ENCODE data around the gene ATN1.
A peak's percentile ranks its signal among the peaks of the same experiment; 100 is the strongest.

The ATN1 gene

DNA sequence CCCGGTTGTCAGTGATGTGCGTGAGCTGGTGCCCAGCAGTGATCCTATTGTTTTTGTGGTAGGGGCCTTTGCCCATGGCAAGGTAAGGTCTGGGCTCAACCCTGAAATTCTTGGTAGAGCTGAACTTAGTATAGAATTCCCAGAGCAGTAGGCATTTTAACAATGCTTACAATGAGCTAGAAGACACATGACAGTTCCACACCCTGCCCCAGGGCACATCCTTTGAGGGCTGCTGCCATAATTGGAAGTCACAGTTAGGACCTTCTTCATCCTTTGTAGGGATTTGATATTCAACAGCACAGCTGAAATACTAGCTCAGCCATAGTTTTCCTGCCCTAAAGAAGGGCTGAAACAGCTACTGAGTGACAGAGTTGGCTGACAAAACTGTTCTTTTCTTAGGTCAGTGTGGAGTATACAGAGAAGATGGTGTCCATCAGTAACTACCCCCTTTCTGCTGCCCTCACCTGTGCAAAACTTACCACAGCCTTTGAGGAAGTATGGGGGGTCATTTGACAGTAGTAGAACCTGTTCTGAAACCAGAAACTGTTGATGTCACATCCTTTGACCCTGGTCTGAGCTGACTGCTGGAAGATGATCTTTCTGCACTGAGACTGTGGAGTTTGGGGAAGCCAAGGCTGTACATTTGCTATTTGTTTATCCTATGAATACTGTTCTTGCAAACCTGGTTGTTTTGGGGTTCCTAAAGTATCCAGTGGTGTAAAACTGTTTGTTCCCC is 47.7 kb downstream of the ATN1 start:
- H3K4me3 ChIP-seq (ENCODE audit: low read depth, low read length): no peak overlapping the region
- no peak for DNase-seq (ENCODE audit: low read depth)
- TF ChIP-seq, protein P1, sequence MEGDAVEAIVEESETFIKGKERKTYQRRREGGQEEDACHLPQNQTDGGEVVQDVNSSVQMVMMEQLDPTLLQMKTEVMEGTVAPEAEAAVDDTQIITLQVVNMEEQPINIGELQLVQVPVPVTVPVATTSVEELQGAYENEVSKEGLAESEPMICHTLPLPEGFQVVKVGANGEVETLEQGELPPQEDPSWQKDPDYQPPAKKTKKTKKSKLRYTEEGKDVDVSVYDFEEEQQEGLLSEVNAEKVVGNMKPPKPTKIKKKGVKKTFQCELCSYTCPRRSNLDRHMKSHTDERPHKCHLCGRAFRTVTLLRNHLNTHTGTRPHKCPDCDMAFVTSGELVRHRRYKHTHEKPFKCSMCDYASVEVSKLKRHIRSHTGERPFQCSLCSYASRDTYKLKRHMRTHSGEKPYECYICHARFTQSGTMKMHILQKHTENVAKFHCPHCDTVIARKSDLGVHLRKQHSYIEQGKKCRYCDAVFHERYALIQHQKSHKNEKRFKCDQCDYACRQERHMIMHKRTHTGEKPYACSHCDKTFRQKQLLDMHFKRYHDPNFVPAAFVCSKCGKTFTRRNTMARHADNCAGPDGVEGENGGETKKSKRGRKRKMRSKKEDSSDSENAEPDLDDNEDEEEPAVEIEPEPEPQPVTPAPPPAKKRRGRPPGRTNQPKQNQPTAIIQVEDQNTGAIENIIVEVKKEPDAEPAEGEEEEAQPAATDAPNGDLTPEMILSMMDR (IDR thresholded peaks at IDR 0.05; ENCODE audit: control insufficient read depth, extremely low read depth, insufficient read depth): no peak

DNA sequence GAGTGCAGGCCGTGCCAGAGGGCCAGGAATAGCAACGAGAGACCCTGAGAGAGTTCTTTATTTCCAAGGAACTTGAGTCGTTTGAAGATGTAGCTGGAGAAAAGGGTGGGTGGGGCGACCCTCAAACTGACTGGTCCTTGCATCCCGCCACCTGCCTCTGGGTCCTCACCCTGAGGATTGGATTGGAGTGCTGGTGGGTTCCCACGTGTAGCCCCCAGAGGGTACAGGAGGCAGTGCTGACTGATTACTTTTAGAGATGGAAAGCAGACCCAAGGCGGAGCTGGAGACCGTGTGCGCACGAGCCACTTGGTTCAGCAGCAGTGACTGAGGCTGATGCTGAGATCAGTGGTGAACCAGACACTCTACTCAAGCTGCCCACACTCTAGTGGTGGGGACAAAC is 49.9 kb downstream of the ATN1 start:
- DNase-seq (ENCODE audit: low read depth): no peak
- no peak overlapping the region for H3K4me3 ChIP-seq (ENCODE audit: low read depth, low read length)
- TF ChIP-seq, protein P1 (IDR thresholded peaks at IDR 0.05; ENCODE audit: control insufficient read depth, extremely low read depth, insufficient read depth): no peak

DNA sequence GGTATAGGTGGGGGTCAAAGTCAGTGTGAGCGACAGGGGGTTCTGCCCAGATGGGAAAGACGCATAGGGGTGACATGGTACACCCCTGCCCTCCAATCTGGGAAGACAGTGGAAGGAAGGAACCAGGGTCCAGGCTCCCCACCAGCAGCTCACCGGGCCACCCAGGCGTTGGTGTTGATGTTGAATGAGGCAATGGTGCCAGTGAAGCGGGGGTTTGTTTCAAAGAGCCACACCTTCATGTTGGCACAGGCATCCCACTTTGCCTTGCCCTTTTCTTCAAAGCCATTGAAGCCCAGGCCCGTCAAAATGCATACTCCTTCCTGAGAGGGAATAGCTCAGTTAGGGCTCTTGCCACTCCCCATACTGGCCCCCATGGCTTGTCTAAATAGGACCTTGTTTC is 50.4 kb downstream of the ATN1 start:
- TF ChIP-seq, protein P1 (IDR thresholded peaks at IDR 0.05; ENCODE audit: control insufficient read depth, extremely low read depth, insufficient read depth): no peak
- no peak overlapping the region for H3K4me3 ChIP-seq (ENCODE audit: low read depth, low read length)
- DNase-seq (ENCODE audit: low read depth): no peak

DNA sequence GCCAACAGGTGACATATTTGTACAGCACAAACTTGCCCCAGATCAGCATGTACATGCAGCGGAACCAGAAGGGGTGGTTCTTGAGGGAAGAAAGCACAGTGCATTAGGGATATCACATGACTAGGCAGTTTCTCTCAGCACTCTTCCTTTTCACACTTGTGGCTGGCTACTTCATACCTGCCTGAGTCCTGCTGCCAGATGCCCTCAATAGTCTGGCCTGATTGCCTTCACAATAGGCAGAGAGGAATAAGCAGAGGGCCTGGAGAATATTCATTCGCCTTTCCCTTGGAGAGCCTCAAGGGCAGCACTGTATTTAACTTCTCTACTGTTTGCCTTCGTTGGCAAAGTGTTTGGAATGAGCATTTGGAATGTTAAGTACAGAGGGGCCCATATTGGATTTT is 50.9 kb downstream of the ATN1 start:
- peak; percentile 70 for DNase-seq (ENCODE audit: low read depth)
- no peak overlapping the region for H3K4me3 ChIP-seq (ENCODE audit: low read depth, low read length)
- TF ChIP-seq, protein P1 (IDR thresholded peaks at IDR 0.05; ENCODE audit: control insufficient read depth, extremely low read depth, insufficient read depth): peak; percentile 27; the same call in 1 of the 2 replicates

GRCh38 chr12:6979021-6979420 is 51.3 kb downstream of the ATN1 start:
- TF ChIP-seq, protein P1 (IDR thresholded peaks at IDR 0.05; ENCODE audit: control insufficient read depth, extremely low read depth, insufficient read depth): no peak

DNA sequence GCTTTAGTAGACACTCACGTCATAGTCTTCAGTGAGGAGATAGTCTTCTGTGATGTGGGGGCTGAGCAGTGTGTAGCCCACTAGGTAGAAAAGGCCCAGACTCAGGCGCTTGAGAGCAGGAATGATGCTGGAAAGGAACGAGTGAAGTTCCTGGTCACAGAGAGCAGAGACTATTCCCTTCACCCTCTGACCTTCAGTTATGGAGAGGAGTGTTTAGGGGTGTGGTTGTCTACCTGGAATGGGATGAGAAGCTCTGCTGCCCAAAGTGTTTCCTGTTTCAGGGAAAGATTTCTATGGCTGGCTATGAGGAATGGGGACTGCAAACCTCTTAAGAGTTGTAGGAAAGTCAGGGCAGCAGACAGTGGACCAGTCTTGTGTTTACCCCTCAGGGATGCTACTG is 51.7 kb downstream of the ATN1 start:
- TF ChIP-seq, protein P1 (IDR thresholded peaks at IDR 0.05; ENCODE audit: control insufficient read depth, extremely low read depth, insufficient read depth): no peak

More at GRCh38 chr12:6979021-6979420, 51.3 kb downstream of the ATN1 start:
- H3K4me3 ChIP-seq (ENCODE audit: low read depth, low read length): no peak overlapping the region
- no peak for DNase-seq (ENCODE audit: low read depth)

GRCh38 chr12:6980075-6980474 is 52.3 kb downstream of the ATN1 start:
- no peak overlapping the region for H3K4me3 ChIP-seq (ENCODE audit: low read depth, low read length)
- TF ChIP-seq, protein P1 (IDR thresholded peaks at IDR 0.05; ENCODE audit: control insufficient read depth, extremely low read depth, insufficient read depth): no peak
- no peak for DNase-seq (ENCODE audit: low read depth)

More for the DNA sequence above, 51.7 kb downstream of the ATN1 start:
- no peak overlapping the region for H3K4me3 ChIP-seq (ENCODE audit: low read depth, low read length)
- DNase-seq (ENCODE audit: low read depth): no peak
